Measurements from ENCODE around the gene RALB. TPM values are rescaled to one million over a fixed set of nuclear protein-coding genes. Genes with fewer than 3 reads are reported as not detected.

The RALB gene
- total and polyA plus RNA-seq, 2 experiments from 2014 or later = 15.2 to 17.4 TPM

DNA sequence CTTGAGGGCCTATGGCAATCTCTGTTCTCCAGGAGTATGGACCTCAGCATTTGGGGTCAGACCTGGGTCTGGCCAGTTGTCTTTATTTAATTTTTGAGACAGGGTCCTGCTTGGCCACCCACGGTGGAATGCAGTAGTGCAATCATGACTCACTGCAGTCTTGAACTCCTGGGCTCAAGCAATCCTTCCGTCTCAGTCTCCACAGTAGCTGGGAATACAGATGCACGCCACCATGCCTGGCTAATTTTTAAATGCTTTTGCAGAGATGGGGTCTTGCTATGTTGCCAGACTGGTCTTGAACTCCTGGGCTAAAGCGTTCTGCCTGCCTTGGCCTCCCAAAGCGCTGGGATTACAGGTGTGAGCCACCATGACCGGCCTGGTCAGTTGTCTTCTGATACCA, 46.9 kb downstream of the RALB start:
- Mint-ChIP-seq H3K4me1 (peaks cover 4% of the 10 kb centered on the region; the same call in 2 of the 3 replicates), H3K9me3 (no peaks in the 10 kb centered on the region), H3K36me3 (ENCODE audit: low read depth) (no peaks in the 10 kb centered on the region), H3K4me3 (no peak overlapping the region), H3K27ac (no peak overlapping the region), H3K27me3 (ENCODE audit: insufficient read depth, low read depth, poor library complexity) (peaks cover 4% of the 10 kb centered on the region)
- DNase-seq (ENCODE audit: low spot score) = no peak
- H3K27me3 ChIP-seq (ENCODE audit: insufficient read depth) = no peaks in the 10 kb centered on the region
- H3K79me2 ChIP-seq (replicated peaks; ENCODE audit: insufficient read depth) = no peaks in the 10 kb centered on the region
- H3K9me2 ChIP-seq (ENCODE audit: insufficient read depth) = no peaks in the 10 kb centered on the region
- no peaks in the 10 kb centered on the region for H4K20me1 ChIP-seq (replicated peaks; ENCODE audit: insufficient read depth)
- no peak for ATAC-seq
- no peak overlapping the region for H2AFZ ChIP-seq
- no peak overlapping the region for H3K4me3 ChIP-seq
- H3K4me2 ChIP-seq = no peak overlapping the region
- no peak overlapping the region for H3K27ac ChIP-seq (ENCODE audit: low read depth)
- TF ChIP-seq ZNF114 (CRISPR knock-in tag; IDR thresholded peaks at IDR 0.05) = no peak
- no peak for TF ChIP-seq ZNF462 (CRISPR knock-in tag; IDR thresholded peaks at IDR 0.05)
- TF ChIP-seq EZH2phosphoT487 (IDR thresholded peaks at IDR 0.05; ENCODE audit: unreplicated experiment) = no peak
- no peak for TF ChIP-seq CTCF (conservative IDR thresholded peaks at IDR 0.05; ENCODE audit: low read depth in 2 of 2)
- no peak for TF ChIP-seq NANOG (IDR thresholded peaks at IDR 0.05; ENCODE audit: borderline replicate concordance)
- TF ChIP-seq JUNB (IDR thresholded peaks at IDR 0.05; ENCODE audit: unreplicated experiment) = no peak
- TF ChIP-seq POLR2AphosphoS5 (IDR thresholded peaks at IDR 0.05; ENCODE audit: low read depth) = no peak
- no peak for TF ChIP-seq REST (IDR thresholded peaks at IDR 0.05; ENCODE audit: unreplicated experiment)
- no peak for TF ChIP-seq EZH2 (IDR thresholded peaks at IDR 0.05; ENCODE audit: low read depth, unreplicated experiment)
- H3K4me1 ChIP-seq (ENCODE audit: insufficient read depth) = no peaks in the 10 kb centered on the region
- no peaks in the 10 kb centered on the region for H3K36me3 ChIP-seq (ENCODE audit: insufficient read depth)
- H3F3A ChIP-seq (replicated peaks; ENCODE audit: low read depth) = no peaks in the 10 kb centered on the region

All from GM23338 (cell line).